Kasumi-1 (cell line): ENCODE data around the gene ZNF90.
"Not testable (repeated sequence)": the region's sequence is repeated elsewhere in the genome, so short reads cannot be mapped to it uniquely, and the experiment has no call there.

Experiments
- DNase-seq, 2 experiments: peaks; one replicate each; lab custom pipeline; 2025; lab: John Stamatoyannopoulos, UW

Gene ZNF90

GRCh38 chr19:20103091-20103740 lies 25.4 kb downstream of the ZNF90 start:
- DNase-seq = no peak

GRCh38 chr19:20107301-20107700 lies 29.5 kb downstream of the ZNF90 start:
- DNase-seq = no peak

GRCh38 chr19:20118064-20118839 lies 40.5 kb downstream of the ZNF90 start:
- not testable (repeated sequence) for DNase-seq

DNA sequence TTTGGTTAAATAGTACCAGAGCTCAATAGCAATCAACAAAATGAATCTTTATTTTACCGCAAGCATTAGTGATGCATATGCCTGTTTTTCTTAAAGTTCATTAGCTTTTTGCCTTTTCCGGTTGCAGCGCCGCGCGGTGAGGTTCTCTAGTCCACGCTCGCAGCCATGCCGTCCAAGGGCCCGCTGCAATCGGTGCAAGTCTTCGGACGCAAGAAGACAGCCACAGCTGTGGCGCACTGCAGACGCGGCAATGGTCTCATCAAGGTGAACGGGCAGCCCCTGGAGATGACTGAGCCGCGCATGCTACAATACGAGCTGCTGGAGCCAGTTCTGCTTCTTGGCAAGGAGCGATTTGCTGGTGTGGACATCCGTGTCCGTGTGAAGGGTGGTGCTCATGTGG lies 47.1 kb downstream of the ZNF90 start:
- no peak for DNase-seq

- not testable (repeated sequence) for DNase-seq
Measured at GRCh38 chr19:20132933-20133332, 55.1 kb downstream of the ZNF90 start.

- not testable (repeated sequence) for DNase-seq
Measured at GRCh38 chr19:20137714-20138113, 59.9 kb downstream of the ZNF90 start.

- no peak for DNase-seq
Measured at GRCh38 chr19:20151617-20152145, 73.9 kb downstream of the ZNF90 start.

GRCh38 chr19:20152506-20152905 lies 74.7 kb downstream of the ZNF90 start:
- not testable (repeated sequence) for DNase-seq

DNA sequence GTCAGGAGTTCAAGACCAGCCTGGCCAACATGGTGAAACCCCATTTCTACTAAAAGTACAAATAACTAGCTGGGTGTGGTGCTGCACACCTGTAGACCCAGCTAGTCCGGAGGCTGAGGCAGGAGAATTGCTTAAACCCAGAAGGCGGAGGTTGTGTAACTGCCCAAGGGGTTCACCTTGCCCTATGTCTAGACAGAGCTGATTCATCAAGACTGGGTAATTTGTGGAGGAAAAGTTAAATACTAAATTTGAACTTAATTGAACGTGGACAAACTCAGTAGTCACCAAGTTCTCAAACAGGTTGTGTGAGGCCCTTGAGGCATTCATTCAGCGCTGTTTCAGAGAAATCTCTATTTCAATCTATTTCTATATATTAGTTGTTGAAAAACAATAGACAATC lies 75.5 kb downstream of the ZNF90 start:
- DNase-seq = no peak

- no peak for DNase-seq
Measured at GRCh38 chr19:20154636-20155035, 76.8 kb downstream of the ZNF90 start.

GRCh38 chr19:20162821-20163220 lies 85.0 kb downstream of the ZNF90 start:
- DNase-seq = peak; percentile 78 to 80

- DNase-seq = no peak
Measured at GRCh38 chr19:20164456-20164855, 86.7 kb downstream of the ZNF90 start.

DNA sequence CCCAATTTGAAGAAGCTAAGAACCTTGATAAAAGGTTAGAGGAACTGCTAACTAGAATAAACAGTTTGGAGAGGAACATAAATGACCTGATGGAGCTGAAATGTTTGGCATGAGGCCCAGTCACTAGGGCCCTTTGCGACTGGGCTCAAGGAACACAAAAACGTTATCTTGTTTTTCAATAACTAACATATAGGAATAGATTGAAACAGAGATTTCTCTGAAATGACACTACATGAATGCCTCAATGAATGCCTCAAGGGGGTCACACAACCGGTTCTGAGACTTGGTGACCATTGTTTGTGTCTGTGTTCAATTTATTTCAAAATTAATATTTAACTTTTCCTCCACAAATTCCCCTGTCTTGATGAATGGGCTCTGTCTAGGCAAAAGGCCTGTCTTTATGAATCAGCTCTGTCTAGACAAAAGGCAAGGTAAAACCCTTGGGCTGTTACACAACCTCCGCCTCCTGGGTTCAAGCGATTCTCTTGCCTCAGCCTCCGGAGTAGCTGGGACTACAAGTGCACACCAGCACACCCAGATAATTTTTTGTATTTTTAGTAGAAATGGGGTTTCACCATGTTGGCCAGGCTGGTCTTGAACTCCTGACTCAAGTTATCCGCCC lies 88.3 kb downstream of the ZNF90 start:
- no peak for DNase-seq

GRCh38 chr19:20167020-20167644 lies 89.3 kb downstream of the ZNF90 start, which contains the start of gene ZNF486:
Gene ZNF486, plus strand, starts transcription at chr19:20167214. Its CDS starts 117 bp downstream, at chr19:20167331.
- no peak for DNase-seq

DNA sequence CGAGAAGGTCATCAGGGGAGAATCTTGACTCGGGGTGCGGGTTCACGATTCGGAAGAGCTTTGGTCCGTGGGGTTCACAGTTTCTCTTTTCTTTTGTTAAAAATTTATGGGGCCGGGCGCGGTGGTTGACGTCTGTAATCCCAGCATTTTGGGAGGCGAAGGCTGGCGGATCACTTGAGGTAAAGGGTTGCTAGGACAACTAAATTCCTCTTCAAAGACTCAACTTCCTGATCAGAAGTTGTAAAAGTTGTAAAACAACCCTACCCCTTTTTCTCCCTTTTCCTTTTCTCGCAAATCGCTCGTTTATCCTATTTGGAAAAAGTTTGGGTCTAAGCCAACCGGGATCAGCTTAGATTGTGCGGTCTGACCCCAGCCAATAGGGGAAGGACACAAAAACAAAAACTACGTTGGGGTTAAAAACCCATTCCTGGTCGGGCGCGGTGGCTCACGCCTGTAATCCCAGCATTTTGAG lies 89.9 kb downstream of the ZNF90 start:
- DNase-seq = no peak
